Fibroblast of skin of right biceps (primary cell): ENCODE measurements around the gene ULK4.
"Not testable (repeated sequence)": the region's sequence is repeated elsewhere in the genome, so short reads cannot be mapped to it uniquely, and the experiment has no call there.

Source experiments
- DNase-seq: peaks from one replicate; pipeline ENCODE4 v3.0.0-alpha.2; 2013

The ULK4 gene

DNA sequence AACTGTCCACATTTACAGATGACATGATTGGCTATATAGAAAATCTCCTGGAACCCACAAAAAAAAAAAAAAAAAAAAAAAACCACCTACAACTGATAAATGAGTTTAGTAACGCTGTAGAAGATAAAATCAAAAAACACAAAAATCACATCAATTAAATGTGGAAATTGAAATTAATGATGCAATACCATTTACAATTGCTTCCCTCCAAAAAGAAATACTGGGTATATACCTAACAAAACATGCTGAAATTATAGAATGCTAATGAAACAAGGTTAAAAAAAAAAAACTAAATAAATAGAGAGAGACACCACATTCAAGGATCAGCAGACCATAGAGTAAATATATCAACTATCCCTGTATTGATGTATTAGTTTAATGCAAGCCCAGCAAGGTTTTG lies 215.7 kb downstream of the ULK4 start:
- no peak for DNase-seq

DNA sequence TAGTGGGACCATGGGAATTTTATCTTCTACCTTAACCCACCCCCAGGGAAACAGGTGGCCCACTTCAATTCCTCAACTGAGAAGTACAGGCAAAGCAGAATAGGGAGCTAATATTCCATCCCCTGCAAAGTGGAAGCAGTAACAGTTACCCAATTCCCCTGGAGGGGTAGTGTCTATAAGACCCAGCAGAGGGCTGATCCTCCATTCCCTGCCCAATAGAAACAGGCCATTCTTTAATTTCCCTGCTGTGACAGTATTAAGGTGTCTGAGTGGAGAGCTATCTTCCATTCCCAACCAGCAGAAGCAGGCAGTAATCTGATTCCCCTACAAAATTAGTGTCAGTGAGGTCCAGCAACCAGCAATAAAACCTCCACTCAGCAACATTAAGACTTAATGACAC lies 219.8 kb downstream of the ULK4 start:
- DNase-seq, result no peak

DNA sequence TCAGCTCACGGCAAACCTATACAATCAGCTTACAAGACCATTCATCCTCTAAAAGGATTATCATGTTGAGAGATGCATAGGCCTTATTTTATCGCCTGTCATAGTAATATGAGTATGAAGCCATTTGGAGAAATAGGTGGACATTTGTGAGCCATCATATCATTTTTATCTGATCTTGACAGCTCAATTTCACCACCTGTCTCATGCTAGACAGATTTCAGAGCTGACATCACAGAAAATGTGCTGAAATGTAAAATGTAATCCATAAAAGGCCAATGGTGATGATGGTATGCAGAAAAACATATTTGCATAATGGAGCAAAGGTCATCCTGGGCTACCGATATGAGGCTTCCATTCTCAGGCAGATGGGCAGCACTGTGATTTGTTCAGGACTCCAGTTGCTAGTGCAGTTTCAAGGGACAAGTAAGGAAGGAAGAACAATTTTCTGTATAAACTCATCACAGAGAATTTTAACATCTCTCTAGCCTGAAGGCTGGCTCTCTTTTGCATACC lies 221.5 kb downstream of the ULK4 start:
- no peak for DNase-seq

DNA sequence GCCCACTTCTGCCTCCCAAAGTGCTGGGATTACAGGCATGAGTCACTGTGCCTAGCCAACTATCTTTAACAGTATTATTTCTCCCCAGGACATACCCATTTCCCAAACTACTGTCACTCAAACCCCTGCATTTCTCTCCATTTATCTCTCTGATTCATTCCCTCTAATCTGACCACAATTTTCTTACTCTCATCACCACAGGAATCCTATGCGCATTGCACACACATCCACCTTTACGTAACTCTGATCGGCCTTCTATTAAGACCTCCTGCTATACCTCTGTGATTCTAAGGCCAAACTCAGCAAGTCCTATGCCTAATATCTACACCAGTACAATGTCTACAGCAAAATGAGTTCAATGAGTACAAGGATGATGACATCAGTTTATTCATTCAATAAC lies 235.0 kb downstream of the ULK4 start:
- DNase-seq, result peak; percentile 49

DNA sequence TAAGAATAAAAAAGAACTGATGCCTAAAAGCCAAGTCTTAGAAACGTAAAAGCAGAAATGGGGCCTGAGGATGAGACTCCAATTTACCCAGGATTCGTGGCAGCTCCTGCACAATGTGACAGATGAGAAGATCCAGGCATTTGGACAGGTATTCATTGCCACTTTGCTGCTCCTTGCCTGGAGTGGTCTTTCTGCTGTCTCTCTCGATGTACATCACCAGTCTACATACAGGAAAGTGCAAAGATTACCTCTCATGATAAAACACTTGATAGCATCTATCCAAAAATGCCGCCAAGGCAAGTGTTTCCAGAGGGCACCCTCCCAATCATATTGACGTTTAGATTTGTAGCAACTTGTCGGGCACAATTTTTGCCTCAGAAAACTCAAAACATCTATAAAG lies 244.3 kb downstream of the ULK4 start:
- DNase-seq, result no peak

DNA sequence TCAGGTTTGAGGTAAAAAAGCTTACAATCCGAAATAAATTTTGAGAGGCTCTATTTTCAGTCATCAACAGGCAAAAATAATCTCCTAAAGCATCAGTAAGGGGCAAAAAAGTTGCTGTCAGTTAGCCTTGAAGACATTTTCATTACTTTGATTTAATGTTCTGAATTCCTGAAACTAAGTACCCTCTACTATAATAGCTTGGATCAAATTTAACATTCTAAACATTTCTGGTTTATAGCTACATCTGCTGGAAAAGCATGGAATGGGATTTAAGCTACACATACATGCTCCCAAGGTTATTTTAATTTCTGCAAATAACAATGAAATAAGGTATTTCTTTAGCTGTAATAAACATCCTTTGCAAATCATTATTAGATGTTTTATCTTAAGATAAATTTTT lies 245.4 kb downstream of the ULK4 start:
- peak; percentile 29 for DNase-seq

DNA sequence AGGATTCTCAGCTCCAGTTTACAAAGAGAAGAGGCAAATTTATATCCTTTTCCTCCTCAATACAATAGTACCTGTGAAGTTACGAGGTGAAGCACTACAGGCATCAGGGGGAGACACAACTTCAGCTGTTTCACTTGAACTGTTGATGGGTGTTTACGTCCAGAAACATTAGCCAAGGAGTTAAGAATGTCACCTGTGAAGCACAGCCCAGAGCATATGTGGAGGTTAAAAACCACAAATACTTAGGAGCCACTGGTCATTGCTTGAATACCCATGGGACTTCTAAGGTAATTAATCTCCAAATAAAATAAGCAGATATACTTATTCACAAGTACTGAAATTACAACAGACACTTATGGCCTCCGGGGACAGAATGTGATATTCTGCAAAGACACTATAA lies 246.5 kb downstream of the ULK4 start:
- no peak for DNase-seq

DNA sequence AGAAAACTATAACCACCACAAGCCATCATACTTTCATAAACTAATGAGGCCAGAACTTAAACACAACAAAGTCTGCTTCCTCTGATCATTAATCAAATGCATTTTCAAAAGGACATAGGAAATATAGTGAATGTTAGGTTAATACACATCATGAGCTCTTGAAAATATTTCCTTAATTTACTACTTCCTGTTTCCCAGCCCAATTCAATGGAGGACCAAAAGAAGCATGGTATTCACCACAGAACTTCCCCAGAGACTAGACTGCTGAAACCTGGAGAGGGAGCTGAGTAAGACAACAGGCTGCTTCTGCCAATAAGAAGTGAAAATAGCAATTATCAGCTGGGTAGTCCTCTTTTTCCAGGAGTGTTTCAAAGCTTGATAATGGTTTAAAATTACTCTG lies 250.3 kb downstream of the ULK4 start:
- peak; percentile 82 for DNase-seq

DNA sequence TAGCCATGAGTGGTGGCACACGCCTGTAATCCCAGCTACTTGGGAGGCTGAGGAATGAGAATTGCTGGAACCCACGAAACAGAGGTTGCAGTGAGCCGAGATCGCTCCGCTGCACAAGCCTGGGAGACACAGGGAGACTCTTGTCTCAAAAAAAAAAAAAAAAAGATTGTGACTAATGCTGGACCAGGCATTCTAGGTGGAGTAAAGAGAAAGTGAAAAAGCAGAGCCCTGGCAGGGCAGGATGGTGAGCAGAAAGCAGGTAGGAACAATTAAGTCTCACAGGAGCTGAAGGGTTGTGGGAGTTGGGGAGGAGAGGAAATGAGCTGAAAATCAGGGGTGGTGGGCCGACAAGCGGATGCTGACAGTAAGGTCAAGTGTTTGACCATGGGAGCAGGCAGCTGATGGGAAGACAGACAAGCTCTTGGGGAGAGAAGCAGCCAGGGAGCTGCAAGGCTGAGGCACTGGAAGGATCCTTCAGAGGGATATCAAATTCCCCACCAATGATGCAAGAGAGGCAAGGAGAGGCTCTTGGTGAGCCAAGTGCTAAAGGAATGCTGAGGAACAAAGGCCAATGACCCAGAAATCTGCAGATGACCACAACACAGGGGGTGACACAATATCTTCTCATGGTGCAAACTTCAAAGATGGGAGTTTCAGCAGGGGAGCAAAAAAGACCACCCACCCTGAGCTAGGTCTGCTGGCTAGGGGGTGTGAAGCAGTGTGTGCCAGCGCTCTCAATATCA lies 251.1 kb downstream of the ULK4 start:
- DNase-seq, result peak; percentile 81

DNA sequence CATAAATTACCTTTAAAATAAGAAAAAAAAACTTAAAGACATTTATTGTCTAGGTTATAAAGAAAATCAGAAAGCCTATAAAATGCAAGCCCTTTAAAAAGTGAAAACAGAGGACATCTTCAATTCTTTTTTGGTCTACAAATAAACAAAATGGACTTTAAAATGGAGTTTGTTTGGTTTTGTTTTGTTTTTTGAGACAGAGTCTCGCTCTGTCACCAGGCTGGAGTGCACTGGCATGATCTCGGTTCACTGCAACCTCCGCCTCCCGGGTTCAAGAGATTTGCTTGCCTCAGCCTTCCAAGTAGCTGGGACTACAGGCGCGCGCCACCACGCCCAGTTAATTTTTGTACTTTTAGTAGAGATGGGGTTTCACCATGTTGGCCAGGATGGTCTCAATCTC lies 252.7 kb downstream of the ULK4 start:
- DNase-seq, result not testable (repeated sequence)

DNA sequence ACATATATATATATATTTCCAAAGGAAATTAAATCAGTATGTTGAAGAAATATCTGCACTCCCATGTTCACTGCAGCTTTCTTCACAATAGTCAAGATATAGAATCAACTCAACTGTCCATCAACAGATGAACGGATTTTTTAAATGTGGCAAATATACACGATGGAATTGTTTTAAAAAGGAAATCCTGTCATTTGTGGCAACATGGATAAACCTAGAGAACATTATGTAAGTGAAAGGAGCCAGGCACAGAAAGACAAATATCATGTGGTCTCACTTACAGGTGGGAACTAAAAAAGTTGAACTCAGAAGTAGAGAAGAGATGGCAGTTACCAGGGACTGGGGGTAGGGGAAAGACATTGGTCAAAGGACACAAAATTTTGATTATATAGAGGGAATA lies 253.7 kb downstream of the ULK4 start:
- DNase-seq, result no peak

DNA sequence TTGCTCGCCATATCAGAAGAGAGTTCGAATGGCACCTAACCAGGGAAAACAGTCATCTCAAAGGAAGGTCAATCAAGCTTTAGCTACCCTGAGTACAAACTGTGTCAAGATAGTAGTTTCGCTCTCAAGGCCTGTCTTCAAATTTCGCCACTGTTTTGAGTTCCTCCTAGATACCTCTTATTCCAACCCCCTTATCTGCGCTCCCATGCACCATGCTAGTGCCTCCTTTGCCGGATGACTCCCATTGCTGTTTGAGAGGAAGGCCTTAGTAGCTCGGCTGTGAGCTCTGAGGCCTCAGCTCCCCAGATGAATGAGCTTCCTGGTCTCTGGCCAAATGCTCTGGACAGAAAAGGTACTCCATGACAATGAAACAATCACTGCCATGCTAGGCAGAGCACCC lies 256.0 kb downstream of the ULK4 start:
- DNase-seq, result no peak

DNA sequence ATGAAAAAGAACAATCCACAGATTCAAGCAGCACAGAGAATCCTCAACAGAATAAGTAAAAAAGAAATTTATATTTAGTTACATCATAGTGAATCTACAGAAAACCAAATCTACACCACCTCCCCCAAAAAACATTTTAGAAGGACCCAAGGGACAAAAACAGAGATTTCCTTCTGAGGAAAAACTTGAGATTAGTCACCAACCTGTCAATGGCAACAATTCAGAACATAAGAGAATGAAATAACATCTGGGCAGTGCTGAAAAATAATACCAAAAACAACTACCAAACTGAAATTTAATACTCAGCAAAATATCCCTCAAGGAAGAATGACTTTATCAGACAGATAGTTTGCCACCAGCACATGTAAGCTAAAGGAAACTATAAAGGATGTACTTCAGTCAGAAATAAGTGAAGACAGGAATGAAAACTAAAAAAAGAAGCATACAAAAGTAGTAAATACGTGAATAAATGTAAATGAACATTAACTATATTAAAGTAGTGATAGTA lies 260.7 kb downstream of the ULK4 start:
- DNase-seq, result peak; percentile 46

DNA sequence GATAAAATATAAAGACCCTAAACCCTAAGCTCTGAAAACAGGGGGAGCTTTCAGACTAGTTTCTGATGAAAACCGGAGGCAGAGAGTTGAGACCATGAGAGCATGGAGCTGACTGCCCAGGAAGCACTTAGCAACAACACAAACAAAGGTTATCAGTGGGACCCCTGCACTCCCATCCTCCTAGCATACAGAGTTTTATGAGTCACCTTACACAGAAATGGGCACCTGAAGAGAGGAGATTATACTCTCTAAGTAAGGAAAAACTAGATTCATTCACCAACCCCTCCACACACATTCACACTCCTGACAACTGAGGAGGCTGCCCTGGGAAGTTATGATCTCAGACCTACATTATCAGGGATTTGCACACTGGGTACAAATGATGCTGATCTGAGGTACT lies 261.7 kb downstream of the ULK4 start:
- no peak for DNase-seq

DNA sequence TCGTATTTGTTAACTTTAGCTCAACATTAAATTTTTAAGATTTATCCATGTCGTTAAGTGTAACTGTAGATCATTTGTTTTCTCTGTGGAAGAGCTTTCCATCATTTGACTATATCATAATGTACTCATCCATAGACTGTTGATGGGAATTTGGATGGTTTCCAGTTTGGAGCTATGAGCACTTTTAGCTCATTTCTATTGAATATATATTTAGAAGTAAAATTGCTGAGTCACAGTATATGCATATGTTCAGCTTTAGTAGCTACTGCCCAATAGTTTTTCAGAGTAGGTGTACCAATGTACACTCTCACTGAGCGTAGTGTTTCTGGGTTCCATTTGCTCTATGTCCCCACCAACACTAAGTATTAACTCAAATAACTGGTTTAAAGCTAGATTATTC lies 263.0 kb downstream of the ULK4 start:
- DNase-seq, result peak; percentile 70

DNA sequence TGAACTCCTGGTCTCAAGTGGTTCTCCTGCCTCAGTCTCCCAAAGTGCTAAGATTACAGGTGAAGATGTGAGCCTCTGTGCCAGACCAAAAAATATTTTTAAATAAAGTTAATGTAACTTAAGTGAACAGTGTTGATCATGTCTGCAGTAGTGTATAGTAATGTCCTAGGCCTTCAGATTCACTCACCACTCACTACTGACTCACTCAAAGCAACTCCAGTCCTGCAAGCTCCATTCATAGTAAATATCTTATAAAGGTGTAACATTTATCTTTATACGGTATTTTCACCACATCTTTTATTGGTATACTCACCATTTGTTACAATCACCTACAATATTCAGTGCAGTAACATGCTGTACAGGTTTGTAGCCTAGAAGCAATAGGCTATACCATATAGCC lies 264.2 kb downstream of the ULK4 start:
- no peak for DNase-seq

DNA sequence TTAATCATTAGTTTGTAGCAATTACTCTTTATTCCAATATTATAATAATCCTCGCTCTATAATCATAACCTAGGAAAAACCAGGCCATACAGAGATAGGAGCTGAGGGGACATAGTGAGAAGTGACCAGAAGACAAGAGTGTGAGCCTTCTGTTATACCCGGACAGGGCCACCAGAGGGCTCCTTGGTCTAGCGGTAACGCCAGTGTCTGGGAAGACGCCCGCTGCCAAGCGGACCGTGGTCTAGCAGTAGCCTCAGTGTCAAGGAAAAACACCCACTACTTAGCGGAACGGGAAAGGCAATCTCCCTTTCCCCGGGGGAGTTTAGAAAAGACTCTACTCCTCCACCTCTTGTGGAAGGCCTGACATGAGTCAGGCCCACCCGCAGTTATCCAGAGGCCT lies 266.1 kb downstream of the ULK4 start:
- DNase-seq, result peak; percentile 9

DNA sequence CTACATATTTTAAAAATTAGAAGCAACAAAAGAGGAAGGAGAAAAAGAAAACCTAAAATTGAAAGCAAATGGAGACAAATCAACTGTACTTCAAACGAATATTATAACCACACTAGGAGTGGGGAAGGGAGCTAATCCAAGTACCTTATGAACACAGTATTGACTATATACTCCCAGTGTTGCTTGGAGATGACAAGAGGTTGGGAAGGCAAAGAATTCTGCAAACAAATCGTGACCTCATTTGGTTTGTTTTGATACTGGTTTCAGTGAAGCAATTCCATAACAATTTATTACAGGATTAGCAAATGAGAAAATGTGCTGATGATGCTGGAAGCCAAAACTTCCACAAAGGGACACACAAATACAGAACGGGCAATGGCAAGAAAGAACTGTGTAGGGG lies 268.1 kb downstream of the ULK4 start:
- peak; percentile 3 for DNase-seq

DNA sequence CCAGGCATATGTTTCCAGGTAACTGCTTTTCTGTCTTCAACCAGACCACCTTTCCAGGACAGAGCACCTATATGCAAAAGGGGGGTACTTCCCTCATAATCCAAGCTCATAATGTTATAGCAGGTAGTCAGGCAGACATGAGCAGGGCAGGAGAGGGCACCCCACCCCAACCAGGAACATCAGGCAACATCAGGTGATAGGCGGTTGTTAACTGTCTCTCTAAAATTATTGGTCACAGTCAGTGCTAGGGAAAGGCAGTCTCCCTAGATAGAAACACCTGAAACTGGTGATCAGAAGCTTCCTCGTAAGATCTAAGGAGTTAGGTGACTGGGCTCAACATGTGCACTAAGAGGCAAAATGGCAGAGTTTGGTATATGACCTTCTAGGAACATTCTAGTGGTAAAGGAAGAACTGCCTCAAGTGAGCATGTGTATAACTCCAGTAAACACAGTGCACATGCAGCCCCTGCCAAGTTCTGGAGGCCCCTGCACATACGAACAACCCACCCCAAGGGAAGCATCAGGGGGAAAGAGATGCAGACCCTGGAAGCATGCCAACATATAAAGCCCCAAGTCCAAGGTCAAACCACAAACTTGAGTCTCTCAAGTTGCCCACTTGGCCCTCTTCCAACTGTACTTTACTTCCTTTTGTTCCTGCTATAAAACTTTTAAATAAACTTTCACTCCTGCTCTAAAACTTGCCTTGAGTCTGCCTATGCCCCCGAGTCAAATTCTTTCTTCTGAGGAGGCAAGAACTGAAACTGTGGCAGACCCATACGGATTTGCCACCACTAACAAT lies 270.9 kb downstream of the ULK4 start:
- DNase-seq, result no peak

DNA sequence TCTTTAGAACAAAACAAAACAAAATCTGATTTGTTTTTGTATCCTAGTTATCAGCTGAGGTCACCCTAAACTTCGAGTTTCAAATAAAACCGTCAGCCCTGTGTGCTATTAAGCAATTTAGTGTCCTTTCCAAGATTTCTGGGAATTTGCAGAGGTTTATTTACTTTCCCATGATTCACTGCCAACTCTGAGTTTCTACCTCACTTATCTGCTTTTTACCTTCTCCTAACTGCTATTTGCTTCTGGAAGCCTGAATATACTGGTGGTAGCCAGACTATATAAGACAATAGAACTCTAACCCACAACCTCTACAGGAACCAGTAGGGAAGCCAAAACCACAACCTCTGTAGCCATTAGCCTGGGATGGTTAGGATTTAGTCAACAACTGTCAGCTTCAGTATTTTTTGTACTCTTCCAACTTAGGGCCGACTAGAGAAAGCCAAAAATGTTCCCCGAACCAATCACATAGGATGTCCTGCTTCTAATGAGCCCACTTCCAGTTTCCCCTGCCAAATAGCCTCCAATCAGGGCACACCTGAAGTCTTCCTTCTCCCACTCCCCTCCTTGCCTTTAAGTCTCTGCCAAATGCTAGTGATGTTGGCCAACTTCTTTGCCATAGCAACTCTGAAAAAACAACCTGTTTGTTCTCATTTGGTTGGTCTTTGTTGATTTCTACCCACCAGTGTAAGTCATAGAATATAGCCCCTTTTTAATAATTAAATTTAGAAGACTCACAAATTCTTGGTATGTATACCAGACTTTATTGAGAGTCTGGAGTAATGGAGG lies 273.1 kb downstream of the ULK4 start:
- DNase-seq, result peak; percentile 11

DNA sequence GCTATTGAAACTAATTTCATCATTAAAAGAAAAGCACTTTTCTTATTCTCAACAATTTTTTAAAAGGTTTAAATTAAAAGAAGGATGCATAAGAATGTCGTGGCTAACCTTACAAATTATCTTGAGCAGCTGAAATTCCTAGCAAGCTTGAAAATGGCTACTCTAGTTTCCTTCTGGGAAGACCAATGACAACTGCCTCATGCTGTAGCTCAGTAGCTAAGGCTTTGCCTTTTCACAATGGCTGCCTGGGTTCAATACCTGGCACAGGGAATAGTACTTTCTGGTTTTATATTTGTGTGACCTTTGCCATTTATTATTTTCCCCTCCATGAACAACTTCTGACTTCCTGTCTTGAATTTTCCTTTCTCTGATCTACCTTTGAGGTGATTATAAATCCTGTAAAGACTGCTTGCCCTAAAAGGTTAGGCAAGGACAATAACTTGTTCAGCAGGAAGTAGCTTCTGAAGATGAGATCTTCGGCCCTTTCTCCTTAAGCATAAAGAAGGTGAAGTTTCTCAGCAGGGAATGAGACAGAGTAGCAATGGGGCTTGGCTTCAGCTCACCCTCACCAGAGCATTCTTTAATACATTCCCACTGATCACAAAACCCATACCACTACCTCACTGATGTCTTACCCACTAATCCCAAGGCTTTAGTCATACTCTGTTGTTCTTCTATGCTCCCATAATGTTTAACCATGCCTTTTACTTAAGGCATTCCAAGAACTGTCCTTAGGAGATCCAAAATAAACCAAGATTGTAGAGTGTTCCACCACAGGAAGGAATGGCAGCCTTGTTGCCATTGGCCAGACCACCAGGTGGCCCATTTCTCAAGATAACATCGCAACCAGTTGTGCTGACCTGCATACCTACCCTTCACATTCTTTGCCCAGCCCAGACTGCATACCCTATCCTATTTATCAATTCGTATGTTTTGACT lies 276.8 kb downstream of the ULK4 start:
- DNase-seq, result peak; percentile 59
